HL-60 (cell line): ENCODE results near the gene PICK1.

Experiments
- DNase-seq, 2 experiments: peaks; one replicate each; pipeline ENCODE4 v3.0.0-alpha.2; 2010 to 2020; ENCODE audit warnings: low read depth in 1 of 2, low spot score in 1 of 2
- H3K27ac ChIP-seq: fragments of 250-450 bp; sonication (Bioruptor Pico); replicated peaks from 2 replicates; pipeline ENCODE4 v1.5.1; 2020; ENCODE audit warnings: mild to moderate bottlenecking, moderate library complexity
- H3K27me3 ChIP-seq: fragments of 250-450 bp; sonication (Bioruptor Pico); 2 replicates; pipeline ENCODE4 v1.5.1; 2021; ENCODE audit warnings: mild to moderate bottlenecking, moderate library complexity; ENCODE audit not compliant: insufficient read depth, poor library complexity, severe bottlenecking
- H3K4me3 ChIP-seq: replicated peaks from 2 replicates; pipeline ENCODE4 v1.5.1; 2011; ENCODE audit warnings: mild to moderate bottlenecking, control low read depth, low read length; ENCODE audit not compliant: insufficient read depth
- GABPA ChIP-seq: IDR thresholded peaks from 2 replicates; pipeline ENCODE4 v1.6.1; 2012; ENCODE audit warnings: low read depth
- POLR2AphosphoS5 ChIP-seq: IDR thresholded peaks from 2 replicates; pipeline ENCODE4 v1.6.1; 2012; ENCODE audit warnings: low read depth
- REST ChIP-seq: IDR thresholded peaks from 2 replicates; pipeline ENCODE4 v1.6.1; 2012; ENCODE audit warnings: low read depth; ENCODE audit not compliant: insufficient replicate concordance
- SPI1 ChIP-seq: IDR thresholded peaks from 2 replicates; pipeline ENCODE4 v1.6.1; 2012; ENCODE audit warnings: low read depth, mild to moderate bottlenecking, borderline replicate concordance
- TF ChIP-seq, protein P1 (sequence below): IDR thresholded peaks from one replicate; pipeline ENCODE4 v1.5.1; 2011; ENCODE audit warnings: low read length, control low read depth, inconsistent platforms; ENCODE audit not compliant: insufficient read depth

Gene PICK1

DNA sequence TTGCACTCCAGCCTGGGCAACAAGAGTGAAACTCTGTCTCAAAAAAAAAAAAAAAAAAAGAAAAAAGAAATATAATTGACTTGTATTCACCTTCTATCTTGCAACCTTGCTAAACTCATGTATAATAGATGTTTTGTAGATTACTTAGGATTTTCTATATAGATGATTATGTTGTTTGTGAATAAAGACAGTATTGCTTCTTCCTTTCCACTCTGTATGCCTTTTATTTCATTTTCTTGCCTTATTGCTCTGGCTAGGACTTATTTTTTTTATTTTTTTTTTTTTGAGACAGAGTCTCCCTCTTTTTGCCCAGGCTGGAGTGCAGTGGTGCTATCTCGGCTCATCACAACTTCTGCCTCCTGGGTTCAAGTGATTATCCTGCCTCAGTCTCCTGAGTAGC is 43.1 kb upstream of the PICK1 start:
- no peak for DNase-seq
- H3K27me3 ChIP-seq = no peaks in the 10 kb centered on the region
- no peak overlapping the region for H3K27ac ChIP-seq
- H3K4me3 ChIP-seq = no peak overlapping the region
- TF ChIP-seq SPI1 = no peak
- TF ChIP-seq GABPA = no peak
- TF ChIP-seq, protein P1, sequence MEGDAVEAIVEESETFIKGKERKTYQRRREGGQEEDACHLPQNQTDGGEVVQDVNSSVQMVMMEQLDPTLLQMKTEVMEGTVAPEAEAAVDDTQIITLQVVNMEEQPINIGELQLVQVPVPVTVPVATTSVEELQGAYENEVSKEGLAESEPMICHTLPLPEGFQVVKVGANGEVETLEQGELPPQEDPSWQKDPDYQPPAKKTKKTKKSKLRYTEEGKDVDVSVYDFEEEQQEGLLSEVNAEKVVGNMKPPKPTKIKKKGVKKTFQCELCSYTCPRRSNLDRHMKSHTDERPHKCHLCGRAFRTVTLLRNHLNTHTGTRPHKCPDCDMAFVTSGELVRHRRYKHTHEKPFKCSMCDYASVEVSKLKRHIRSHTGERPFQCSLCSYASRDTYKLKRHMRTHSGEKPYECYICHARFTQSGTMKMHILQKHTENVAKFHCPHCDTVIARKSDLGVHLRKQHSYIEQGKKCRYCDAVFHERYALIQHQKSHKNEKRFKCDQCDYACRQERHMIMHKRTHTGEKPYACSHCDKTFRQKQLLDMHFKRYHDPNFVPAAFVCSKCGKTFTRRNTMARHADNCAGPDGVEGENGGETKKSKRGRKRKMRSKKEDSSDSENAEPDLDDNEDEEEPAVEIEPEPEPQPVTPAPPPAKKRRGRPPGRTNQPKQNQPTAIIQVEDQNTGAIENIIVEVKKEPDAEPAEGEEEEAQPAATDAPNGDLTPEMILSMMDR = no peak
- TF ChIP-seq REST = no peak
- no peak for TF ChIP-seq POLR2AphosphoS5

- DNase-seq = no peak
- Histone ChIP-seq H3K4me3 (no peak overlapping the region), H3K27me3 (no peaks in the 10 kb centered on the region), H3K27ac (no peak overlapping the region)
- TF ChIP-seq, protein P1 = no peak
- no peak for TF ChIP-seq REST
- TF ChIP-seq SPI1 = no peak
- TF ChIP-seq POLR2AphosphoS5 = no peak
- no peak for TF ChIP-seq GABPA
These were observed 40.7 kb upstream of the PICK1 start for GRCh38 chr22:38016182-38017151.

DNA sequence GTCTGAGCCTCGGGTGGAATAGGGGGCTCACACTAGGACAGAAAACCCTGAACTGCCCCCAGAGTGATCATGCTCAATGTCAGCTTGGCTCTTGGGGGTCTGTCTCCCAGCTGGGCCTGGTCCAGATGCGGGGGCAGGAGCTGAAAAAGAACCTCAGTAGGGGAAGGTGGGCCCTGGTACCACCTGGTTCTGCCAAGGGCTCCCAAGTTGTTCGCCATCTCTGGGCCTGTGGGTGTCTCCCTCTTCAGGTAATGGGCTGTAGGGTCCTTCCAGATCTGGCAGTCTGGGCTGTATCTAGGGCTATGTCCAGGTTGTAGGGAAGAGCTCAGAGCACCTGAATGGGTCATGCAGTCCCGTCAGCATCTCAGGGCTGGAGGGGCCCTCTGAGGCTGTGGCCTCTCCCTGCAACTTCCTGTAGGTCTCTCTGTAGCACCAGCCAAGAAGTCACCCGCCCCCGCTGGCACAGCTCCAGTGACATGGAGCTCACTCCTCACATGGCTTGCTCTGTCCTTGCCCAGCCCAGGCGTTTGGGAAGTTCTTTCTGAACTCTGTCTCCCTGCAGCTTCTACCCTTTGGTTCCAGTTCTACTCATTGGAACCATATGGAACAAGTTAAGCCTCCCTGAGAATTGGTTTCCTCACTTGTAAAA is 39.8 kb upstream of the PICK1 start:
- no peak overlapping the region for H3K27ac ChIP-seq
- H3K4me3 ChIP-seq = no peak overlapping the region
- DNase-seq = peak in 1 of 2 experiments; percentile 73
- H3K27me3 ChIP-seq = no peaks in the 10 kb centered on the region
- TF ChIP-seq, protein P1 = no peak
- TF ChIP-seq SPI1 (no peak), GABPA (no peak), POLR2AphosphoS5 (no peak), REST (no peak)
